ENCODE data around the gene NETO2.
"Not testable (repeated sequence)": the region's sequence is repeated elsewhere in the genome, so short reads cannot be mapped to it uniquely, and the experiment has no call there.

NETO2 gene

GRCh38 chr16:47134550-47134949, 9.2 kb downstream of the NETO2 start:
- DNase-seq (ENCODE audit: low read depth in 2 of 2), result no peak

- no peak for DNase-seq (ENCODE audit: low read depth in 2 of 2)
Observed at GRCh38 chr16:47132308-47132707, 11.4 kb downstream of the NETO2 start.

- no peak for DNase-seq (ENCODE audit: low read depth in 2 of 2)
Observed at GRCh38 chr16:47129755-47130435, 13.8 kb downstream of the NETO2 start.

GRCh38 chr16:47127541-47127940, 16.2 kb downstream of the NETO2 start:
- no peak for DNase-seq (ENCODE audit: low read depth in 2 of 2)

GRCh38 chr16:47125757-47126156, 18.0 kb downstream of the NETO2 start:
- DNase-seq (ENCODE audit: low read depth in 2 of 2), result no peak

GRCh38 chr16:47113130-47113529, 30.6 kb downstream of the NETO2 start:
- no peak for DNase-seq (ENCODE audit: low read depth in 2 of 2)

GRCh38 chr16:47110939-47111338, 32.8 kb downstream of the NETO2 start:
- DNase-seq (ENCODE audit: low read depth in 2 of 2), result no peak

- no peak for DNase-seq (ENCODE audit: low read depth in 2 of 2)
Observed at GRCh38 chr16:47109361-47109760, 34.4 kb downstream of the NETO2 start.

- not testable (repeated sequence) for DNase-seq (ENCODE audit: low read depth in 2 of 2)
Observed at GRCh38 chr16:47102921-47103320, 40.8 kb downstream of the NETO2 start.

- not testable (repeated sequence) for DNase-seq (ENCODE audit: low read depth in 2 of 2)
Observed at GRCh38 chr16:47097154-47097553, 46.6 kb downstream of the NETO2 start.

- DNase-seq (ENCODE audit: low read depth in 2 of 2), result no peak
Observed at GRCh38 chr16:47096297-47096696, 47.4 kb downstream of the NETO2 start.

GRCh38 chr16:47084198-47084597, 59.5 kb downstream of the NETO2 start:
- DNase-seq (ENCODE audit: low read depth in 2 of 2), result no peak

- DNase-seq (ENCODE audit: low read depth in 2 of 2), result no peak
Observed at GRCh38 chr16:47082099-47082865, 61.5 kb downstream of the NETO2 start.

GRCh38 chr16:47081115-47081514, 62.6 kb downstream of the NETO2 start:
- no peak for DNase-seq (ENCODE audit: low read depth in 2 of 2)

GRCh38 chr16:47079860-47080259, 63.9 kb downstream of the NETO2 start:
- DNase-seq (ENCODE audit: low read depth in 2 of 2), result no peak

- DNase-seq (ENCODE audit: low read depth in 2 of 2), result no peak
Observed at GRCh38 chr16:47073223-47074155, 70.3 kb downstream of the NETO2 start.

- no peak for DNase-seq (ENCODE audit: low read depth in 2 of 2)
Observed at GRCh38 chr16:47072158-47072557, 71.6 kb downstream of the NETO2 start.

GRCh38 chr16:47069841-47070584, 73.7 kb downstream of the NETO2 start:
- no peak for DNase-seq (ENCODE audit: low read depth in 2 of 2)

- DNase-seq (ENCODE audit: low read depth in 2 of 2), result no peak
Observed at GRCh38 chr16:47069313-47069712, 74.4 kb downstream of the NETO2 start.

GRCh38 chr16:47067203-47067602, 76.5 kb downstream of the NETO2 start:
- DNase-seq (ENCODE audit: low read depth in 2 of 2), result no peak

Measured in activated CD8-positive, alpha-beta memory T cell treated with anti-CD3 and anti-CD28 coated beads for 4 hours (primary cell).